Lower leg skin (tissue), 3 donors: ENCODE data around the gene C1QTNF12.

Source experiments
- POLR2A ChIP-seq, 2 donors: fragments of 450-650 bp; IDR thresholded peaks; one replicate each; pipeline ENCODE4 v1.6.1; 2016 to 2017; ENCODE audit warnings: antibody characterized with exemption in 2 of 2, mild to moderate bottlenecking in 1 of 2, moderate library complexity in 1 of 2
- TF ChIP-seq, protein P1 (sequence below), 3 donors: fragments of 450-650 bp; IDR thresholded peaks; one replicate each; pipeline ENCODE4 v1.5.1; 2016; ENCODE audit warnings: antibody characterized with exemption in 3 of 3, mild to moderate bottlenecking in 3 of 3, moderate library complexity in 2 of 3

DNA sequence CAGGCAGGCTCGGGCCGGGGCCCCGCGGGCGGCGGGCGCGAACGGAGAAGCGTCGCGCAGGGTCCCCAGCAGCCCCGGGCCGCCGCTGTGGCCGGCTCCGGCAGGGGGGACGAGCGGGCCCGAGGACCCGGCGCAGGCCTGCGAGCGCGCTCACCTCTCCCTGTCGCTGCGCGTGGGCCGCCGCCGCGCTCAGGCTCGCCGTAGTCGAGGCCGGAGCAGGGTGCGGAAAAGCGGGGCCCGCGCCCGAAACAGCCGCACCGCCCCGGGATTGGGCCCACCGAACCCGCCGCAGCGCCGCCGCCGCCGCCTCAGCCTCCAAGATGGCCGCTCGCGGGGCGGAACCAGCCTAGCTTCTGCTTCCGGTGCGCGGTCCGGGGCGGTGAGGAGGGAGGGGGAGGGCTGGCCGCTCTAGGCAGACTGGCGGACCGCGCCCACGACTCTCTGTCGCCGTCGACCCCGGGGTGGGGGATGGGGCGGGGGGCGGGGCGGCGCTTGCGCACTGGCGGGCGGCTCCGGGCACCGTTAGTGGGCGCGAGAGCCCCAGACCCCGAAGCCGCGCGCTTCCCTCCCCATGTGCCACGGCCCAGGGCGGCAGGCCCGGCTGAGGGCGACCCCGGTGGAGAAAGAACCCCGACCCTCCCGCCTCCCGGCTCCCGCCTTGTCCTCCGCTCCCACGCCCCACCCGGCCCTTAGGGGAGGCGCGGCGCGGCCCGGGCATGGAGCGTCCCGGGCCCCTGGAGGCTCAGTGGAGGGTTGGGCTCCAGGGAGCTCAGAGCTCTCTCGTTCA lies 27.2 kb upstream of the C1QTNF12 start, which contains the start of gene UBE2J2:
- TF ChIP-seq POLR2A (IDR thresholded peaks at IDR 0.05): no peak
- TF ChIP-seq, protein P1, sequence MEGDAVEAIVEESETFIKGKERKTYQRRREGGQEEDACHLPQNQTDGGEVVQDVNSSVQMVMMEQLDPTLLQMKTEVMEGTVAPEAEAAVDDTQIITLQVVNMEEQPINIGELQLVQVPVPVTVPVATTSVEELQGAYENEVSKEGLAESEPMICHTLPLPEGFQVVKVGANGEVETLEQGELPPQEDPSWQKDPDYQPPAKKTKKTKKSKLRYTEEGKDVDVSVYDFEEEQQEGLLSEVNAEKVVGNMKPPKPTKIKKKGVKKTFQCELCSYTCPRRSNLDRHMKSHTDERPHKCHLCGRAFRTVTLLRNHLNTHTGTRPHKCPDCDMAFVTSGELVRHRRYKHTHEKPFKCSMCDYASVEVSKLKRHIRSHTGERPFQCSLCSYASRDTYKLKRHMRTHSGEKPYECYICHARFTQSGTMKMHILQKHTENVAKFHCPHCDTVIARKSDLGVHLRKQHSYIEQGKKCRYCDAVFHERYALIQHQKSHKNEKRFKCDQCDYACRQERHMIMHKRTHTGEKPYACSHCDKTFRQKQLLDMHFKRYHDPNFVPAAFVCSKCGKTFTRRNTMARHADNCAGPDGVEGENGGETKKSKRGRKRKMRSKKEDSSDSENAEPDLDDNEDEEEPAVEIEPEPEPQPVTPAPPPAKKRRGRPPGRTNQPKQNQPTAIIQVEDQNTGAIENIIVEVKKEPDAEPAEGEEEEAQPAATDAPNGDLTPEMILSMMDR (IDR thresholded peaks at IDR 0.05): no peak
